Omental fat pad (tissue), 4 donors: ENCODE measurements around the gene SMIM1. TPM values are rescaled to one million over a fixed set of nuclear protein-coding genes. Genes with fewer than 3 reads are reported as not detected.

Experiments used
- ATAC-seq: fragments of 150-250 bp; one replicate; pipeline ENCODE4 v1.9.1; 2016; ENCODE audit warnings: mild to moderate bottlenecking, moderate library complexity; ENCODE audit not compliant: low FRiP score
- DNase-seq: peaks from one replicate; pipeline ENCODE4 v3.0.0-alpha.2; 2019; ENCODE audit warnings: low spot score
- CTCF ChIP-seq, 3 donors: fragments of 450-650 bp; IDR thresholded peaks; one replicate each; pipeline ENCODE4 v1.5.1; 2016 to 2017; ENCODE audit warnings: antibody characterized with exemption in 3 of 3, mild to moderate bottlenecking in 3 of 3, moderate library complexity in 2 of 3
- small RNA-seq: library from RNA; depleted of rRNA; stranded (forward); fragments of <200 nt; gene quantifications from one replicate; pipeline ENCODE3, GENCODE V24; 2016
- total RNA-seq, 4 donors: library from RNA; depleted of rRNA; stranded (reverse); fragments of >200 nt; gene quantifications; one replicate each; pipeline ENCODE4 v1.1.0, GENCODE V29; 2016

Gene SMIM1
- total RNA-seq, 4 donors from 2014 or later, result 4.3 to 4.6 TPM; not detected in 2

- ATAC-seq (peak; percentile 37), DNase-seq (no peak)
- no peak for TF ChIP-seq CTCF (IDR thresholded peaks at IDR 0.05)
Observed at GRCh38 chr1:3822421-3822820, 49.9 kb downstream of the SMIM1 start.

- no peak for TF ChIP-seq CTCF (IDR thresholded peaks at IDR 0.05)
- DNase-seq, result no peak
- ATAC-seq, result no peak
Observed at GRCh38 chr1:3824650-3825049, 52.1 kb downstream of the SMIM1 start.

GRCh38 chr1:3825356-3825755 lies 52.8 kb downstream of the SMIM1 start:
- ATAC-seq, result no peak
- TF ChIP-seq CTCF (IDR thresholded peaks at IDR 0.05), result no peak
- DNase-seq, result no peak

Small RNA genes lying within 50 kb of the gene (small RNA-seq; reads per million reads assigned to genes)
- not detected for gene RF02197
- gene RN7SL574P, result not detected

Other genes starting within 250 kb of the SMIM1 start
- gene MEGF6, start 161.2 kb upstream of the SMIM1 start, total RNA-seq, result 10 to 100 TPM; 13.2 to 60.1 (median 21.9) TPM
- 10 to 100 TPM; 24.9 to 53.0 (median 37.4) TPM for gene TPRG1L, start 147.7 kb upstream of the SMIM1 start, total RNA-seq
- gene WRAP73, start 122.6 kb upstream of the SMIM1 start, total RNA-seq, result 10 to 100 TPM; 10.4 to 31.2 (median 15.5) TPM
- not detected for gene TP73, start 120.2 kb upstream of the SMIM1 start, total RNA-seq
- not detected for gene CCDC27, start 20.3 kb upstream of the SMIM1 start, total RNA-seq
- 10 to 100 TPM; 21.6 to 33.5 (median 30.9) TPM for gene LRRC47, start 23.7 kb downstream of the SMIM1 start, total RNA-seq
- gene CEP104, start 84.5 kb downstream of the SMIM1 start, total RNA-seq, result 10 to 100 TPM; 20.2 to 31.7 (median 25.7) TPM
- gene DFFB, start 84.7 kb downstream of the SMIM1 start, total RNA-seq, result 10 to 100 TPM in 1 of 4 donors, 1 to 10 TPM in 3; 4.6 to 16.2 (median 6.9) TPM
- 10 to 100 TPM; 14.2 to 20.6 (median 19.0) TPM for gene C1orf174, start 127.5 kb downstream of the SMIM1 start, total RNA-seq